BLaER1 treated with 17β-estradiol and CSF1 and Interleukin-3, amounts not matched to agents 10 nM and 100 nM (cell line): ENCODE results near the gene GAS7.

ENCODE experiments used
- H3K27ac ChIP-seq, 11 experiments: shearing (Covaris generic); formaldehyde crosslinking; 2 replicates each; pipeline ENCODE4 v1.8.1; 2022
- H3K27me3 ChIP-seq, 11 experiments: shearing (Covaris generic); formaldehyde crosslinking; 2 replicates each; pipeline ENCODE4 v1.8.1; 2022
- H3K36me3 ChIP-seq, 11 experiments: shearing (Covaris generic); formaldehyde crosslinking; 2 replicates each; pipeline ENCODE4 v1.8.1; 2022
- H3K4me1 ChIP-seq, 10 experiments: shearing (Covaris generic); formaldehyde crosslinking; 2 replicates each; pipeline ENCODE4 v1.8.1; 2022
- H3K4me2 ChIP-seq, 11 experiments: shearing (Covaris generic); formaldehyde crosslinking; 2 replicates each; pipeline ENCODE4 v1.8.1; 2022
- H3K4me3 ChIP-seq, 10 experiments: shearing (Covaris generic); formaldehyde crosslinking; 2 replicates each; pipeline ENCODE4 v1.8.1; 2022
- H3K9ac ChIP-seq, 11 experiments: shearing (Covaris generic); formaldehyde crosslinking; 2 replicates each; pipeline ENCODE4 v1.8.1; 2022
- H3K9me3 ChIP-seq, 11 experiments: shearing (Covaris generic); formaldehyde crosslinking; replicated peaks in 1 of 11; 2 replicates each; pipeline ENCODE4 v1.8.1; 2022
- H4K20me1 ChIP-seq, 11 experiments: shearing (Covaris generic); formaldehyde crosslinking; 2 replicates each; pipeline ENCODE4 v1.8.1; 2022
- Cebpa-rat ChIP-seq, 11 experiments: shearing (Covaris generic); IDR thresholded peaks; 2 replicates each; pipeline ENCODE4 v1.8.1; 2022

The GAS7 gene

DNA sequence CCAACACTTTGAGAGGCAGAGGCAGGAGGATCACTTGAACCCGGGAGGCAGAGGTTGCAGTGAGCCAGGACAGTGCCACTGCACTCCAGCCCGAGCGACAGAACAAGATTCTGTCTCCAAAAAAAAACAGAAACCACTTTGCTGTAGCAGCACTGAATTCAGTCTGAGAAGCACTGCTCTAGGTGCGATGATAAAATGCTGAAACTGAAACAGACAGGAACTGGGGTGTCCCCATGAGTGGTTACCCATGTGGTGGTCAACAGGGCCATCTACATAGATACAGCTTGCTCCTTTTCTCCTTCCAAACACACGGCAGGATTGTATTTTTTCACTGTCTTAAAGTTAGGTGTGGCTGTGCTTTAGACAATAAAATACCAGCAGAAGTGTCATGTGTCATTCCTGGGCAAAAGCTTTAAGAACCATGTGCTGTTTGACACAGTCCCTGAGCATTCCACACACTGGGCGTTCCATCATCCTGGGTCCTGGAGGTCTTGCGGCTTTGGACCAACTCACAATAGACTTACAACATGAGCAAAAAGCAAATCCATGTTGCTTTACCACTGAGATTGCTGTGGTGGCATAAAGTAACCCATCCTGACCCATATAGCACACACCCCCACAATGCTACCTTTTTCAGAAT lies 11.5 kb downstream of the GAS7 start:
- peaks cover 0 to 20% (median 12%) of the 10 kb centered on the region in 11 experiments; a peak in 11 of 22 replicates for H3K9me3 ChIP-seq
- 0 out of 22 replicates have a peak overlapping the region, but pooled peaks of 1 of the 11 experiments have one; percentile 5 for H3K9ac ChIP-seq
- no peak overlapping the region for H3K4me3 ChIP-seq
- no peak overlapping the region for H3K27ac ChIP-seq
- no peak for TF ChIP-seq Cebpa-rat (IDR thresholded peaks at IDR 0.05)
- H3K4me1 ChIP-seq: peaks cover 14 to 99% (median 31%) of the 10 kb centered on the region in 10 experiments; a peak in 19 of 20 replicates
- peak overlapping the region in 4 of 11 experiments; percentile 8 to 77 (median 34); a peak in 7 of 22 replicates for H3K4me2 ChIP-seq
- no peaks in the 10 kb centered on the region for H3K27me3 ChIP-seq
- peaks cover 0 to 17% (median 0%) of the 10 kb centered on the region in 11 experiments; a peak in 4 of 22 replicates for H3K36me3 ChIP-seq
- H4K20me1 ChIP-seq: peaks cover 0 to 99% (median 54%) of the 10 kb centered on the region in 11 experiments; a peak in 15 of 22 replicates

- Histone ChIP-seq H4K20me1 (peaks cover 0 to 93% (median 43%) of the 10 kb centered on the region in 11 experiments; a peak in 15 of 22 replicates), H3K27me3 (no peaks in the 10 kb centered on the region), H3K27ac (no peak overlapping the region), H3K9me3 (peaks cover 0 to 22% (median 13%) of the 10 kb centered on the region in 11 experiments; a peak in 9 of 22 replicates), H3K9ac (no peak overlapping the region), H3K36me3 (peaks cover 0 to 13% (median 0%) of the 10 kb centered on the region in 11 experiments; a peak in 2 of 22 replicates), H3K4me3 (no peak overlapping the region), H3K4me1 (peaks cover 16 to 98% (median 38%) of the 10 kb centered on the region in 10 experiments), H3K4me2 (peak overlapping the region; percentile 3 to 77 (median 25); a peak in 12 of 22 replicates)
- no peak for TF ChIP-seq Cebpa-rat (IDR thresholded peaks at IDR 0.05)
Measured at GRCh38 chr17:10183931-10184930, 14.2 kb downstream of the GAS7 start.

- TF ChIP-seq Cebpa-rat (IDR thresholded peaks at IDR 0.05): no peak
- H3K9ac ChIP-seq: no peak overlapping the region
- H3K4me1 ChIP-seq: peaks cover 30 to 98% (median 50%) of the 10 kb centered on the region in 10 experiments
- H3K4me2 ChIP-seq: peak overlapping the region in 3 of 11 experiments; percentile 39 to 66 (median 51); a peak in 5 of 22 replicates
- H3K27me3 ChIP-seq: no peaks in the 10 kb centered on the region
- H4K20me1 ChIP-seq: peaks cover 3 to 93% (median 30%) of the 10 kb centered on the region in 11 experiments; a peak in 16 of 22 replicates
- peaks cover 0 to 22% (median 13%) of the 10 kb centered on the region in 11 experiments; a peak in 9 of 22 replicates for H3K9me3 ChIP-seq
- no peak overlapping the region for H3K27ac ChIP-seq
- H3K4me3 ChIP-seq: no peak overlapping the region
- H3K36me3 ChIP-seq: peaks cover 0 to 13% (median 0%) of the 10 kb centered on the region in 11 experiments; a peak in 3 of 22 replicates
Measured at GRCh38 chr17:10182785-10183184, 15.6 kb downstream of the GAS7 start.

DNA sequence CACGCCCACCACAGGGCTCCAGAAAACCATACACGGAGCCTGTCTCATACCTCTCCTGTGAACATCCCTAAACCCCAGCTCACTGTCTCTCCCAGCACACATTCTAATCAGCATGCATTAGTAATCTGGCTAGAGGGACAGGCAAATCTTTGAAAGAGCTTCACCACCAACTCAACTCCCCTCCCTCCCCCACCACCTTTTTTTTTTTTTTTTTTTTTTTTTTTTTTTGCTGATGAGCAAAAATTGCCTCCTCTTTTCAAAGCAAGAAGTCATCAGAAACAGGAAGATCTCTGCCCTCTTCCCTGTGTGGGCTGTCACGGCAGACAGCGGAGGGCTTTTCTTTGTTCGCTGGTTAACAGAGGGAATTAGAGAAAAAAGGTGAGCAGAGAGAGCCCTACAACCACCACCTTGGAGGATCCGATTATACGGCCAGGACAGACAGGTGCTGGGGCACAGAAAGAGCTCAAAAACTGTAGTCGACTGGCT lies 19.9 kb downstream of the GAS7 start:
- H3K27me3 ChIP-seq: no peaks in the 10 kb centered on the region
- peaks cover 0 to 36% (median 13%) of the 10 kb centered on the region in 11 experiments; a peak in 13 of 22 replicates for H3K9me3 ChIP-seq
- H3K4me1 ChIP-seq: peaks cover 33 to 98% (median 60%) of the 10 kb centered on the region in 10 experiments
- TF ChIP-seq Cebpa-rat (IDR thresholded peaks at IDR 0.05): no peak
- H3K27ac ChIP-seq: peak overlapping the region in 10 of 11 experiments; percentile 17 to 76 (median 56); a peak in 17 of 22 replicates
- H3K4me2 ChIP-seq: peak overlapping the region; percentile 26 to 97 (median 61)
- peaks cover 0 to 29% (median 10%) of the 10 kb centered on the region in 11 experiments; a peak in 11 of 22 replicates for H3K36me3 ChIP-seq
- H4K20me1 ChIP-seq: peaks cover 0 to 69% (median 5%) of the 10 kb centered on the region in 11 experiments; a peak in 12 of 22 replicates
- H3K9ac ChIP-seq: peak overlapping the region in 6 of 11 experiments; percentile 11 to 66 (median 42); a peak in 10 of 22 replicates
- H3K4me3 ChIP-seq: peak overlapping the region in 1 of 10 experiments; percentile 13; a peak in 1 of 20 replicates

GRCh38 chr17:10177913-10178505 lies 20.4 kb downstream of the GAS7 start:
- peak overlapping the region; percentile 17 to 97 (median 61) for H3K4me2 ChIP-seq
- no peak for TF ChIP-seq Cebpa-rat (IDR thresholded peaks at IDR 0.05)
- peaks cover 39 to 98% (median 65%) of the 10 kb centered on the region in 10 experiments for H3K4me1 ChIP-seq

DNA sequence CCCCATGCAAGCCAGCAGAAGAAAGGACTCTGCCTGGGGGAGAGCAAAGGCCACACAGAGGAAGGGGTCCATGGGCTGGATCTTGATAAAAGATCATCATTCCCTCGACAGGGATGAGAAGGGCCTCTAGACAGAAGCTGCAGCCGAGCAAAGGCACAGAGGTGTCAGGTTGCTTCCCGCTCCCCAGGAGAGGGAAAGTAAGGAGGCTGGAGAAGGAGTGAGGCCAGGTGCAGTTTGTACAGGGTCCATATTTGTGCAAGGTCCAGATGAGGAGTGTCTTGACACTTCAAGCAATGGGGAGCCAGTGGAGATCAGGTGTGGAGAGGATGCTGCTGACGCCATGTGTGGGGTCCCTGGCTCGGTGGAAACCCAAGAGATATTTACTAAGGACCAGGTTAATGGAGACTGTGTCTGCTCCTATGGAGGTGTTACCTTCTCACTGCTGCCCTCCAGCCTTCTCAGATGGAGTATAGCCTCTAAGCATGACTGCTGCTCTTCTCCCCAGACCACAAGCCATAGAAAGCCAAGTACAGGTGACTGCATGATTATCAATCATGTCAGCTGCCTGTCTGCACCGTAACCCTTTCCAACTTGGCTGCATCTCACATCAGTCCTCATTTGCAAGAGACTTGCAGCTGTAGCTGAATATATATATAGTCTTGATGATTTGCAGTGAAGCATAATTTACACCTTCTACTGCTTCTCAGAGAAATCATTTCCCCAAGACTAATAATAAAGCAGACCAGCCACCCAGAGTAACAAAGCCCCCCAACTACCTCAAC lies 21.1 kb downstream of the GAS7 start:
- H3K4me1 ChIP-seq: peaks cover 46 to 98% (median 72%) of the 10 kb centered on the region in 10 experiments
- peak overlapping the region; percentile 17 to 97 (median 61); a peak in 21 of 22 replicates for H3K4me2 ChIP-seq
- H3K36me3 ChIP-seq: peaks cover 0 to 27% (median 10%) of the 10 kb centered on the region in 11 experiments; a peak in 11 of 22 replicates
- H3K27ac ChIP-seq: peak overlapping the region in 8 of 11 experiments; percentile 26 to 76 (median 64); a peak in 11 of 22 replicates
- TF ChIP-seq Cebpa-rat (IDR thresholded peaks at IDR 0.05): no peak
- H3K9me3 ChIP-seq: peaks cover 0 to 34% (median 2%) of the 10 kb centered on the region in 11 experiments; a peak in 11 of 22 replicates
- H3K4me3 ChIP-seq: no peak overlapping the region
- peaks cover 0 to 59% (median 3%) of the 10 kb centered on the region in 11 experiments; a peak in 10 of 22 replicates for H4K20me1 ChIP-seq
- H3K27me3 ChIP-seq: no peaks in the 10 kb centered on the region
- H3K9ac ChIP-seq: peak overlapping the region in 3 of 11 experiments; percentile 5 to 54 (median 20); a peak in 4 of 22 replicates

More at GRCh38 chr17:10177913-10178505, 20.4 kb downstream of the GAS7 start:
- Histone ChIP-seq H3K36me3 (peaks cover 0 to 27% (median 10%) of the 10 kb centered on the region in 11 experiments; a peak in 11 of 22 replicates), H3K27ac (peak overlapping the region in 9 of 11 experiments; percentile 26 to 76 (median 55); a peak in 17 of 22 replicates), H3K27me3 (no peaks in the 10 kb centered on the region), H3K9me3 (peaks cover 0 to 39% (median 9%) of the 10 kb centered on the region in 11 experiments; a peak in 14 of 22 replicates), H3K4me3 (peak overlapping the region in 1 of 10 experiments; percentile 13; a peak in 1 of 20 replicates), H3K9ac (peak overlapping the region in 5 of 11 experiments; percentile 5 to 66 (median 20); a peak in 8 of 22 replicates), H4K20me1 (peaks cover 0 to 66% (median 5%) of the 10 kb centered on the region in 11 experiments; a peak in 12 of 22 replicates)

- Histone ChIP-seq H3K4me2 (peak overlapping the region; percentile 75 to 99 (median 92); a peak in 21 of 22 replicates), H3K9ac (peak overlapping the region in 10 of 11 experiments; percentile 9 to 86 (median 80); a peak in 11 of 22 replicates), H3K27me3 (no peaks in the 10 kb centered on the region), H3K4me3 (0 out of 20 replicates have a peak overlapping the region, but pooled peaks of 1 of the 10 experiments have one; percentile 2), H4K20me1 (peaks cover 0 to 30% (median 0%) of the 10 kb centered on the region in 11 experiments; a peak in 7 of 22 replicates), H3K36me3 (peaks cover 0 to 27% (median 10%) of the 10 kb centered on the region in 11 experiments; a peak in 11 of 22 replicates), H3K4me1 (peaks cover 76 to 100% (median 96%) of the 10 kb centered on the region in 10 experiments), H3K9me3 (peaks cover 0 to 26% (median 0%) of the 10 kb centered on the region in 11 experiments; a peak in 8 of 22 replicates), H3K27ac (peak overlapping the region; percentile 85 to 96 (median 91); a peak in 21 of 22 replicates)
- no peak for TF ChIP-seq Cebpa-rat (IDR thresholded peaks at IDR 0.05)
Measured at GRCh38 chr17:10173913-10174312, 24.5 kb downstream of the GAS7 start.
